ENCODE measurements around the gene CELA2A.

CELA2A gene

DNA sequence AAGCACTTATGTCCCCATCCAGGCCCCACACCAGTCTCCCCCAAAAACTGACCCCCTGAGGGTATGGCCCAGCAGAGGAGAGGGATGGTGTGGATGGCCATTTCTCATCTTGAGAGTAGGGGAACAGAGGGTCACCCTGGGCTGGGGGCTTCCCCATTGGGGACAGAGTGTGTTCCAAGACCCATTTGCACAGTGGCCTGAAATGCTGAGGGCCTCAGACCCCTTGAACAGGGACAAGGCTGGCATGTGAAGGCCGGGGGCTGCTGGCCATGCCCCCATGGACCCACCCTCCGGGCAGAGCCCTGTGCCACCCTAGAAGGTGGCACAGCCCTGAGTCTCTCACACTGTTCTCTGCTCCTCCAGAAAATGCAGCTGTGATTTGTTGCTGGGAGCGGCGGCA is 10.3 kb upstream of the CELA2A start:
- no peaks in the 10 kb centered on the region for H3K9me2 ChIP-seq (replicated peaks; ENCODE audit: low read depth, low read length)
- H3K36me3 ChIP-seq (ENCODE audit: insufficient read depth, low read length) = no peaks in the 10 kb centered on the region
- no peaks in the 10 kb centered on the region for H3K79me2 ChIP-seq (ENCODE audit: insufficient read depth, low read length)

DNA sequence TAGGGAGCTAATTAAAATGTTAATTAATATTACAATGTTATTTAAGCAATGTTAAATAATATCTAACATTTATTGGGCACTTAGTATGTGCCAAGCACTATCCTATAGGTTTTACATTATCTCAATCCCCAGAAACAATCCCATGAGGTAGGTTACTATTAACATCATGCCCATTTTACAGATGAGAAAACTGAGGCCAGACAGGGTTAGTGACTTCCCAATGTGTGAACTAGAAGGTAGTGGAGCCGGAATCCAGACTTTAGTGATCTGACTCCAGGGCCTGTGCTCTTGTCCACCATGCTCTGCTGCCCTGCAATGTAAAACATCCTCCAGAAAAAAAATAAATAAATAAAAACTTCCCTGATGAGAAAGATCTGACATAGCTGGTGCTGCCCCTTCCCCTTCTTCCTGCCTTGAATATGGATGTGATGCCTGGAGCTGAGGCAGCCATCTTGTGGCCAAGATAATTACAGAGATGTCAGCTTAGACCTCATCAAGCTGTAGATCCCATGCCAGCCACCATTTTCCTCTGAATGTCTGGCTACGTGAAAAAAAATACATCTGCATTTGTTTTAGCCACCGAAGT is 7.6 kb upstream of the CELA2A start:
- Histone ChIP-seq H3K27me3 (ENCODE audit: insufficient read depth, low read length, poor library complexity, severe bottlenecking) (no peaks in the 10 kb centered on the region), H3K79me2 (ENCODE audit: insufficient read depth, low read length) (no peaks in the 10 kb centered on the region), H3K4me3 (ENCODE audit: low read length, poor library complexity, severe bottlenecking) (no peak overlapping the region), H3K4me2 (ENCODE audit: low read depth, low read length, poor library complexity, severe bottlenecking) (no peak overlapping the region), H2AFZ (ENCODE audit: low read length) (no peak overlapping the region; the same call in 1 of the 2 replicates), H3F3A (ENCODE audit: low read depth) (no peaks in the 10 kb centered on the region), H4K20me1 (ENCODE audit: insufficient read depth, low read length, poor library complexity, severe bottlenecking) (no peaks in the 10 kb centered on the region), H3K9me3 (ENCODE audit: insufficient read depth, low read depth, low read length) (no peaks in the 10 kb centered on the region), H3K9me2 (replicated peaks; ENCODE audit: low read depth, low read length) (no peaks in the 10 kb centered on the region), H3K4me1 (ENCODE audit: insufficient read depth, low read length, poor library complexity, severe bottlenecking) (no peaks in the 10 kb centered on the region), H3K9ac (ENCODE audit: low read depth, low read length, poor library complexity, severe bottlenecking) (no peak overlapping the region), H3K36me3 (ENCODE audit: insufficient read depth, low read length) (no peaks in the 10 kb centered on the region)
- no peak for TF ChIP-seq EZH2phosphoT487 (IDR thresholded peaks at IDR 0.05; ENCODE audit: borderline replicate concordance)
- TF ChIP-seq, protein P1, sequence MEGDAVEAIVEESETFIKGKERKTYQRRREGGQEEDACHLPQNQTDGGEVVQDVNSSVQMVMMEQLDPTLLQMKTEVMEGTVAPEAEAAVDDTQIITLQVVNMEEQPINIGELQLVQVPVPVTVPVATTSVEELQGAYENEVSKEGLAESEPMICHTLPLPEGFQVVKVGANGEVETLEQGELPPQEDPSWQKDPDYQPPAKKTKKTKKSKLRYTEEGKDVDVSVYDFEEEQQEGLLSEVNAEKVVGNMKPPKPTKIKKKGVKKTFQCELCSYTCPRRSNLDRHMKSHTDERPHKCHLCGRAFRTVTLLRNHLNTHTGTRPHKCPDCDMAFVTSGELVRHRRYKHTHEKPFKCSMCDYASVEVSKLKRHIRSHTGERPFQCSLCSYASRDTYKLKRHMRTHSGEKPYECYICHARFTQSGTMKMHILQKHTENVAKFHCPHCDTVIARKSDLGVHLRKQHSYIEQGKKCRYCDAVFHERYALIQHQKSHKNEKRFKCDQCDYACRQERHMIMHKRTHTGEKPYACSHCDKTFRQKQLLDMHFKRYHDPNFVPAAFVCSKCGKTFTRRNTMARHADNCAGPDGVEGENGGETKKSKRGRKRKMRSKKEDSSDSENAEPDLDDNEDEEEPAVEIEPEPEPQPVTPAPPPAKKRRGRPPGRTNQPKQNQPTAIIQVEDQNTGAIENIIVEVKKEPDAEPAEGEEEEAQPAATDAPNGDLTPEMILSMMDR (conservative IDR thresholded peaks at IDR 0.05; ENCODE audit: low read length) = no peak

More for the DNA sequence above, 10.3 kb upstream of the CELA2A start:
- Histone ChIP-seq H3K4me1 (ENCODE audit: insufficient read depth, low read length, poor library complexity, severe bottlenecking) (no peaks in the 10 kb centered on the region), H3K9me3 (ENCODE audit: insufficient read depth, low read depth, low read length) (no peaks in the 10 kb centered on the region), H3K4me3 (ENCODE audit: low read length, poor library complexity, severe bottlenecking) (no peak overlapping the region), H2AFZ (ENCODE audit: low read length) (no peak overlapping the region), H3F3A (ENCODE audit: low read depth) (no peaks in the 10 kb centered on the region), H4K20me1 (ENCODE audit: insufficient read depth, low read length, poor library complexity, severe bottlenecking) (no peaks in the 10 kb centered on the region), H3K4me2 (ENCODE audit: low read depth, low read length, poor library complexity, severe bottlenecking) (no peak overlapping the region), H3K27me3 (ENCODE audit: insufficient read depth, low read length, poor library complexity, severe bottlenecking) (no peaks in the 10 kb centered on the region), H3K9ac (ENCODE audit: low read depth, low read length, poor library complexity, severe bottlenecking) (no peak overlapping the region)
- TF ChIP-seq, protein P1 (conservative IDR thresholded peaks at IDR 0.05; ENCODE audit: low read length) = no peak
- TF ChIP-seq EZH2phosphoT487 (IDR thresholded peaks at IDR 0.05; ENCODE audit: borderline replicate concordance) = no peak

DNA sequence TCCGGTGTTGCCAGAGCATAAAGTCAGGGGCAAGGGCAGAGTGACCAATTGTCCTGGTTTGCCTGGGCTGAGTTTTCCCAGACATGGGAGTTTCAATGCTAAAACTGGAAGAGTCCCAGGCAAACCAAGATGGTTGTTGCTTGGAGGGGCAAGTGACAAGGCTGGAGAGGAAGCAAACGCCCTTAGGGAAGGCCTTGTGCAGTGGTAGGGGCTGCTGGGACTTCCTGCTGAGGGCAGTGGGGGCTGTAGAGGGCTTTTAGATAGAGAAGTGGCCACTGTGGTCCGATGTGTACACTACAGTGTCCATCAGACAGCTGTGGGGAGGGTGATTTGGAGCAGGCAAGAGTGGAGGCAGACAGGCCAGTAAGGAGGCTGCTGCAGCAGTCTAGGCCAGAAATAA is 7.0 kb upstream of the CELA2A start:
- no peak for TF ChIP-seq EZH2phosphoT487 (IDR thresholded peaks at IDR 0.05; ENCODE audit: borderline replicate concordance)
- TF ChIP-seq, protein P1 (conservative IDR thresholded peaks at IDR 0.05; ENCODE audit: low read length) = no peak
- Histone ChIP-seq H3K4me3 (ENCODE audit: low read length, poor library complexity, severe bottlenecking) (no peak overlapping the region), H4K20me1 (ENCODE audit: insufficient read depth, low read length, poor library complexity, severe bottlenecking) (no peaks in the 10 kb centered on the region), H3K36me3 (ENCODE audit: insufficient read depth, low read length) (no peaks in the 10 kb centered on the region), H3K9me2 (replicated peaks; ENCODE audit: low read depth, low read length) (no peaks in the 10 kb centered on the region), H3F3A (ENCODE audit: low read depth) (no peaks in the 10 kb centered on the region), H3K79me2 (ENCODE audit: insufficient read depth, low read length) (no peaks in the 10 kb centered on the region), H3K9me3 (ENCODE audit: insufficient read depth, low read depth, low read length) (no peaks in the 10 kb centered on the region), H2AFZ (ENCODE audit: low read length) (peak overlapping the region; percentile 32), H3K9ac (ENCODE audit: low read depth, low read length, poor library complexity, severe bottlenecking) (no peak overlapping the region), H3K27me3 (ENCODE audit: insufficient read depth, low read length, poor library complexity, severe bottlenecking) (no peaks in the 10 kb centered on the region), H3K4me2 (ENCODE audit: low read depth, low read length, poor library complexity, severe bottlenecking) (no peak overlapping the region), H3K4me1 (ENCODE audit: insufficient read depth, low read length, poor library complexity, severe bottlenecking) (no peaks in the 10 kb centered on the region)
